RWPE1 (cell line): ENCODE measurements around the gene ZCCHC2.
A peak's percentile ranks its signal among the peaks of the same experiment; 100 is the strongest.

ENCODE experiments used
- CTCF ChIA-PET: fragments of 350-600 bp; sonication (Branson Sonifier 250); formaldehyde crosslinking; extraction: SDS; loops from one replicate; lab custom pipeline; 2021; lab: Yijun Ruan, JAX
- POLR2A ChIA-PET: fragments of 400-600 bp; formaldehyde crosslinking; extraction: SDS; loops from one replicate; lab custom pipeline; 2020; ENCODE audit warnings: antibody characterized with exemption; ENCODE audit not compliant: low non-redundant PET; lab: Yijun Ruan, JAX
- DNase-seq: peaks from one replicate; pipeline ENCODE4 v3.0.0; 2012; ENCODE audit warnings: low spot score
- H3K27ac ChIP-seq: fragments of 450-650 bp; 2 replicates; pipeline ENCODE4 v1.5.1; 2017
- CTCF ChIP-seq: fragments of 450-650 bp; conservative IDR thresholded peaks from 2 replicates; pipeline ENCODE4 v1.5.1; 2017; ENCODE audit warnings: low read depth, mild to moderate bottlenecking

Gene ZCCHC2

GRCh38 chr18:62585274-62586150, 62.7 kb downstream of the ZCCHC2 start:
- no peak for TF ChIP-seq CTCF

GRCh38 chr18:62586151-62586774, 63.4 kb downstream of the ZCCHC2 start:
- ChIA-PET POLR2A (no interaction called here), CTCF (interaction anchor here (0.6 to 1.6 kb wide), 15 partner anchors 10 to 502 kb away, joined by 3 to 9 read pairs (median 3); no protein-coding TSS in a partner anchor)
- peak; percentile 72 for DNase-seq
- TF ChIP-seq CTCF = peak; percentile 91
- no peak overlapping the region for H3K27ac ChIP-seq

More at GRCh38 chr18:62585274-62586150, 62.7 kb downstream of the ZCCHC2 start:
- CTCF ChIA-PET = interaction anchor here (0.5 to 1.6 kb wide), 9 partner anchors 102 to 410 kb away, joined by 3 to 9 read pairs (median 3); no protein-coding TSS in a partner anchor
- POLR2A ChIA-PET = no interaction called here
- DNase-seq = no peak
- no peak overlapping the region for H3K27ac ChIP-seq

- no peak overlapping the region for H3K27ac ChIP-seq
- TF ChIP-seq CTCF = no peak
- no peak for DNase-seq
- CTCF ChIA-PET = interaction anchor here (0.6 to 1.6 kb wide), 11 partner anchors 10 to 501 kb away, joined by 3 to 9 read pairs (median 3); no protein-coding TSS in a partner anchor
- POLR2A ChIA-PET = no interaction called here
Measured at GRCh38 chr18:62586781-62587487, 64.1 kb downstream of the ZCCHC2 start.

- TF ChIP-seq CTCF = no peak
- no peak overlapping the region for H3K27ac ChIP-seq
- CTCF ChIA-PET = interaction anchor here (1.2 kb wide), 1 partner anchor 84 kb away, joined by 3 read pairs; no protein-coding TSS in a partner anchor
- POLR2A ChIA-PET = no interaction called here
- no peak for DNase-seq
Measured at GRCh38 chr18:62587689-62588088, 64.9 kb downstream of the ZCCHC2 start.

GRCh38 chr18:62588217-62588616, 65.4 kb downstream of the ZCCHC2 start:
- no peak overlapping the region for H3K27ac ChIP-seq
- no peak for TF ChIP-seq CTCF
- DNase-seq = no peak
- POLR2A ChIA-PET = no interaction called here
- CTCF ChIA-PET = interaction anchor here (0.6 to 0.7 kb wide), 2 partner anchors 115 to 568 kb away, joined by 5 read pairs; no protein-coding TSS in a partner anchor
